Measurements from ENCODE around the gene ANO4. TPM values are rescaled to one million over a fixed set of nuclear protein-coding genes. Genes with fewer than 3 reads are reported as not detected.

The ANO4 gene
- total and polyA plus RNA-seq, 4 donors = 0.10 to 1.9 (median 0.86) TPM

DNA sequence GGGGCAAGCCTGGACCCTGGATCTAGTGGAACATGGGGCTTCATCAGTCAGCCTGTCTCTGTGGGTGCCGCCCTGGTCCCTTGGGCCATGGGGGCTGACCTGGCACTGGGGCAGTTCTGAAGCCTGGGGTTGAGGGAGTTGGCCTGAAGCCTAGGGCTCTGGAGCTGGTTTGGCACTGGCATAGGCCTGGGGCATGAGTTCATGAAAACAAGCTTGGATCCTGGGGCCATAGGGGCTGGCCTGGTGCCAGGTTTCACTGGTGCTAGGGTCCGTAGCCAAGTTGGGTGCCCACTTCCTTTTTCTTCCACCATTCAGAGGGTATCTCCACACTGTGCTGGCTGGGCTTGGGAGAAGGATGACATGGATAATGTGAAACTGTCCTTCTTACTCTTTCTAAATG, 26.6 kb upstream of the ANO4 start:
- Histone ChIP-seq H3K27me3 (ENCODE audit: control insufficient read depth in 3 of 3, insufficient read depth in 3 of 3, low read length in 2 of 3) (no peaks in the 10 kb centered on the region), H3K4me3 (no peak overlapping the region), H3K27ac (ENCODE audit: low read depth in 1 of 2, low read length in 1 of 2) (no peak overlapping the region), H3K36me3 (ENCODE audit: control insufficient read depth in 4 of 4, insufficient read depth in 4 of 4, low read length in 4 of 4) (no peaks in the 10 kb centered on the region), H3K4me1 (ENCODE audit: control insufficient read depth in 5 of 5, insufficient read depth in 5 of 5, low read length in 5 of 5) (no peaks in the 10 kb centered on the region), H3K9ac (ENCODE audit: insufficient read depth in 1 of 2, low read length in 2 of 2) (no peak overlapping the region), H3K9me3 (ENCODE audit: control insufficient read depth in 4 of 4, insufficient read depth in 3 of 4, low read length in 3 of 4) (no peaks in the 10 kb centered on the region)
- TF ChIP-seq CTCF (IDR thresholded peaks at IDR 0.05; ENCODE audit: control extremely low read depth, extremely low read depth) = no peak
- DNase-seq (no peak), ATAC-seq (ENCODE audit: insufficient read depth, low FRiP score) (no peak)
- 82 to 88% methylated on average over 2 of the region's 2 CpGs for WGBS, 2 donors

DNA sequence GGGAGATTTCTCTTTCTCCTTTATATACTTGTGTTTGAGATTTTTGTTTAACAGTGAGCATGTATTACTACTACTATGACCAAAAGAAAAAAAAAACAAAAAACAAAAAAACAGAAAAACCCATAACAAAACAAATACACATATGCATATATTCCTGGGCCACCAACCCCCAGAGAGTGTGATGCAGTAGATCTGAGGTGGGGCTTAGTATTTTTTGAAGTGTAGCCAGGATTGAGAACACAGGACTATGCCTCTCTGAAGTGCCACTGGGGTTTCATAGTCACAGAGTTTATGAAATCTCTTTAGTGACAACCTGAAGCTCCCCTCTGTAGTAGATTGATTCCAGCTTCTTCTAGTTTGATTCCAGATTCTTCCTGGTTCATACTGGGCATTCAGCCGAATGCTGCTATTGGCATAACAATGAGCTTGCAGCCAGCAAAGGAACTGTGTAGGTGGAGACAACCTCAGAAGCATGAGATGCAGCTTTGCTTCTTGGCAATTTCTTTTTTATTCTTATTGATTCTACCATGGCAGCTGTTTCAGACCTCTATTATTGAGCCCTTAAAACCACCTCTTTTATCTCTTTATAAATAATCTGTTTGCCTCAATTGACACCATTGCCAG, 15.5 kb upstream of the ANO4 start:
- Histone ChIP-seq H3K4me1 (ENCODE audit: control insufficient read depth in 5 of 5, insufficient read depth in 5 of 5, low read length in 5 of 5) (no peaks in the 10 kb centered on the region), H3K27ac (ENCODE audit: low read depth in 1 of 2, low read length in 1 of 2) (no peak overlapping the region), H3K9me3 (ENCODE audit: control insufficient read depth in 4 of 4, insufficient read depth in 3 of 4, low read length in 3 of 4) (no peaks in the 10 kb centered on the region), H3K4me3 (no peak overlapping the region), H3K9ac (ENCODE audit: insufficient read depth in 1 of 2, low read length in 2 of 2) (no peak overlapping the region), H3K36me3 (ENCODE audit: control insufficient read depth in 4 of 4, insufficient read depth in 4 of 4, low read length in 4 of 4) (no peaks in the 10 kb centered on the region), H3K27me3 (ENCODE audit: control insufficient read depth in 3 of 3, insufficient read depth in 3 of 3, low read length in 2 of 3) (peaks cover 0 to 4% (median 0%) of the 10 kb centered on the region in 3 donors)
- ATAC-seq (ENCODE audit: insufficient read depth, low FRiP score) = no peak
- DNase-seq = no peak
- TF ChIP-seq CTCF (IDR thresholded peaks at IDR 0.05; ENCODE audit: control extremely low read depth, extremely low read depth) = no peak
- 37 to 52% methylated on average over 1 of the region's 1 CpG for WGBS, 2 donors

GRCh38 chr12:100789146-100789545, 5.4 kb upstream of the ANO4 start:
- no peak for TF ChIP-seq CTCF (IDR thresholded peaks at IDR 0.05; ENCODE audit: control extremely low read depth, extremely low read depth)
- H3K36me3 ChIP-seq (ENCODE audit: control insufficient read depth in 4 of 4, insufficient read depth in 4 of 4, low read length in 4 of 4) = no peaks in the 10 kb centered on the region
- H3K9ac ChIP-seq (ENCODE audit: insufficient read depth in 1 of 2, low read length in 2 of 2) = no peak overlapping the region
- H3K9me3 ChIP-seq (ENCODE audit: control insufficient read depth in 4 of 4, insufficient read depth in 3 of 4, low read length in 3 of 4) = no peaks in the 10 kb centered on the region
- peaks cover 0 to 5% (median 2%) of the 10 kb centered on the region in 3 donors for H3K27me3 ChIP-seq (ENCODE audit: control insufficient read depth in 3 of 3, insufficient read depth in 3 of 3, low read length in 2 of 3)
- no peaks in the 10 kb centered on the region for H3K4me1 ChIP-seq (ENCODE audit: control insufficient read depth in 5 of 5, insufficient read depth in 5 of 5, low read length in 5 of 5)
- 94 to 100% methylated on average over 1 of the region's 1 CpG for WGBS, 2 donors
- H3K27ac ChIP-seq (ENCODE audit: low read depth in 1 of 2, low read length in 1 of 2) = no peak overlapping the region
- ATAC-seq (ENCODE audit: insufficient read depth, low FRiP score) (no peak), DNase-seq (no peak)
- H3K4me3 ChIP-seq = no peak overlapping the region

- H3K4me3 ChIP-seq = no peak overlapping the region
- no peaks in the 10 kb centered on the region for H3K9me3 ChIP-seq (ENCODE audit: control insufficient read depth in 4 of 4, insufficient read depth in 3 of 4, low read length in 3 of 4)
- peaks cover 0 to 8% (median 6%) of the 10 kb centered on the region in 3 donors for H3K27me3 ChIP-seq (ENCODE audit: control insufficient read depth in 3 of 3, insufficient read depth in 3 of 3, low read length in 2 of 3)
- ATAC-seq (ENCODE audit: insufficient read depth, low FRiP score) (no peak), DNase-seq (no peak)
- peaks cover 0 to 2% (median 0%) of the 10 kb centered on the region in 5 donors for H3K4me1 ChIP-seq (ENCODE audit: control insufficient read depth in 5 of 5, insufficient read depth in 5 of 5, low read length in 5 of 5)
- no peak overlapping the region for H3K27ac ChIP-seq (ENCODE audit: low read depth in 1 of 2, low read length in 1 of 2)
- no peak overlapping the region for H3K9ac ChIP-seq (ENCODE audit: insufficient read depth in 1 of 2, low read length in 2 of 2)
- H3K36me3 ChIP-seq (ENCODE audit: control insufficient read depth in 4 of 4, insufficient read depth in 4 of 4, low read length in 4 of 4) = no peaks in the 10 kb centered on the region
- WGBS, 2 donors = 82 to 89% methylated on average over 2 of the region's 2 CpGs
- TF ChIP-seq CTCF (IDR thresholded peaks at IDR 0.05; ENCODE audit: control extremely low read depth, extremely low read depth) = no peak
Measured at GRCh38 chr12:100789975-100790374, 4.6 kb upstream of the ANO4 start.

Data from lung (tissue), 12 donors.